ENCODE results near the gene IP6K2.
"Not testable (repeated sequence)": the region's sequence is repeated elsewhere in the genome, so short reads cannot be mapped to it uniquely, and the experiment has no call there.

Gene IP6K2, protein sequence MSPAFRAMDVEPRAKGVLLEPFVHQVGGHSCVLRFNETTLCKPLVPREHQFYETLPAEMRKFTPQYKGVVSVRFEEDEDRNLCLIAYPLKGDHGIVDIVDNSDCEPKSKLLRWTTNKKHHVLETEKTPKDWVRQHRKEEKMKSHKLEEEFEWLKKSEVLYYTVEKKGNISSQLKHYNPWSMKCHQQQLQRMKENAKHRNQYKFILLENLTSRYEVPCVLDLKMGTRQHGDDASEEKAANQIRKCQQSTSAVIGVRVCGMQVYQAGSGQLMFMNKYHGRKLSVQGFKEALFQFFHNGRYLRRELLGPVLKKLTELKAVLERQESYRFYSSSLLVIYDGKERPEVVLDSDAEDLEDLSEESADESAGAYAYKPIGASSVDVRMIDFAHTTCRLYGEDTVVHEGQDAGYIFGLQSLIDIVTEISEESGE

GRCh38 chr3:48716982-48717746 is at the start of gene IP6K2:
Gene IP6K2, minus strand, starts transcription at chr3:48717221. Its CDS starts 21,930 bp downstream, at chr3:48695291.
- ChIA-PET CTCF (interaction anchor here (1.0 to 8.9 kb wide), 5 partner anchors 8 to 82 kb away, joined by 4 to 65 read pairs (median 6); partner anchors contain the start of gene SLC26A6), POLR2A (interaction anchor here (0.7 to 1.1 kb wide), 4 partner anchors 9 to 23 kb away, joined by 3 to 5 read pairs (median 4); no protein-coding TSS in a partner anchor)
- peak within 1 kb of the TSS; percentile 94 for H3K4me3 ChIP-seq (ENCODE audit: low read depth, low read length)
- TF ChIP-seq, protein P1, sequence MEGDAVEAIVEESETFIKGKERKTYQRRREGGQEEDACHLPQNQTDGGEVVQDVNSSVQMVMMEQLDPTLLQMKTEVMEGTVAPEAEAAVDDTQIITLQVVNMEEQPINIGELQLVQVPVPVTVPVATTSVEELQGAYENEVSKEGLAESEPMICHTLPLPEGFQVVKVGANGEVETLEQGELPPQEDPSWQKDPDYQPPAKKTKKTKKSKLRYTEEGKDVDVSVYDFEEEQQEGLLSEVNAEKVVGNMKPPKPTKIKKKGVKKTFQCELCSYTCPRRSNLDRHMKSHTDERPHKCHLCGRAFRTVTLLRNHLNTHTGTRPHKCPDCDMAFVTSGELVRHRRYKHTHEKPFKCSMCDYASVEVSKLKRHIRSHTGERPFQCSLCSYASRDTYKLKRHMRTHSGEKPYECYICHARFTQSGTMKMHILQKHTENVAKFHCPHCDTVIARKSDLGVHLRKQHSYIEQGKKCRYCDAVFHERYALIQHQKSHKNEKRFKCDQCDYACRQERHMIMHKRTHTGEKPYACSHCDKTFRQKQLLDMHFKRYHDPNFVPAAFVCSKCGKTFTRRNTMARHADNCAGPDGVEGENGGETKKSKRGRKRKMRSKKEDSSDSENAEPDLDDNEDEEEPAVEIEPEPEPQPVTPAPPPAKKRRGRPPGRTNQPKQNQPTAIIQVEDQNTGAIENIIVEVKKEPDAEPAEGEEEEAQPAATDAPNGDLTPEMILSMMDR (IDR thresholded peaks at IDR 0.05; ENCODE audit: insufficient read depth, low read length, missing control alignments): no peak
- DNase-seq (ENCODE audit: low read depth, low spot score): peak; percentile 76

- H3K4me3 ChIP-seq (ENCODE audit: low read depth, low read length): no peak overlapping the region
- ChIA-PET CTCF (interaction anchor here (0.8 to 1.2 kb wide), 2 partner anchors 18 to 19 kb away, joined by 3 to 4 read pairs; no protein-coding TSS in a partner anchor), POLR2A (no interaction called here)
- TF ChIP-seq, protein P1 (IDR thresholded peaks at IDR 0.05; ENCODE audit: insufficient read depth, low read length, missing control alignments): no peak
- no peak for DNase-seq (ENCODE audit: low read depth, low spot score)
Observed at GRCh38 chr3:48765376-48765775, 48.4 kb upstream of the IP6K2 start.

- CTCF ChIA-PET: interaction anchor here (17.2 kb wide), 1 partner anchor 23 kb away, joined by 194 read pairs; no protein-coding TSS in a partner anchor
- no peak overlapping the region for H3K4me3 ChIP-seq (ENCODE audit: low read depth, low read length)
- TF ChIP-seq, protein P1 (IDR thresholded peaks at IDR 0.05; ENCODE audit: insufficient read depth, low read length, missing control alignments): no peak
- POLR2A ChIA-PET: no interaction called here
- DNase-seq (ENCODE audit: low read depth, low spot score): no peak
Observed at GRCh38 chr3:48762816-48763215, 45.8 kb upstream of the IP6K2 start.

GRCh38 chr3:48759991-48760540 is 43.0 kb upstream of the IP6K2 start:
- POLR2A ChIA-PET; DNase-seq (ENCODE audit: low read depth, low spot score); H3K4me3 ChIP-seq (ENCODE audit: low read depth, low read length): not testable (repeated sequence)
- CTCF ChIA-PET: interaction anchor here (0.7 to 17.2 kb wide), 3 partner anchors 12 to 20 kb away, joined by 3 to 194 read pairs (median 5); no protein-coding TSS in a partner anchor

- DNase-seq (ENCODE audit: low read depth, low spot score); H3K4me3 ChIP-seq (ENCODE audit: low read depth, low read length); POLR2A ChIA-PET: not testable (repeated sequence)
- CTCF ChIA-PET: interaction anchor here (17.2 kb wide), 1 partner anchor 20 kb away, joined by 194 read pairs; no protein-coding TSS in a partner anchor
Observed at GRCh38 chr3:48759531-48759930, 42.5 kb upstream of the IP6K2 start.

DNA sequence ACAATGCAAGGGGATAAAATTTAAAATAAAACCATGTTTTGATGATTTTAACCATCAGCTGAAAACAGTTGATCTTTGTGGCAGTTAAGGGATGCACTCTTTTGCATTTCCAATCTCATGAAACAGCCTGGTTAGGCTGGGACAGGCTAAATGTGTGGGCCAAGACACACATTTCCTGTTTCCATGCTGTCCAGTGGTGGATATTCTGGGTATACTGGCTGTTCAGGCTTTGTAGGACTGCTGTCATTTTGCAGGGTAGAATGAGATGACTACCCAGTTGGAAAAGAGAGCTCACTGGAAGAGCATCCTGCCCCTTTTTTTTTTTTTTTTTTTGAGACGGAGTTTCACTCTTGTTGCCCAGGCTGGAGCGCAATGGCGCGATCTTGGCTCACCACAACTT is 42.0 kb upstream of the IP6K2 start:
- no peak for DNase-seq (ENCODE audit: low read depth, low spot score)
- TF ChIP-seq, protein P1 (IDR thresholded peaks at IDR 0.05; ENCODE audit: insufficient read depth, low read length, missing control alignments): no peak
- ChIA-PET POLR2A (no interaction called here), CTCF (interaction anchor here (17.2 kb wide), 1 partner anchor 19 kb away, joined by 194 read pairs; no protein-coding TSS in a partner anchor)
- H3K4me3 ChIP-seq (ENCODE audit: low read depth, low read length): no peak overlapping the region

All from AG04449 (cell line).